Measurements from ENCODE around the gene GPR45.

Gene GPR45

DNA sequence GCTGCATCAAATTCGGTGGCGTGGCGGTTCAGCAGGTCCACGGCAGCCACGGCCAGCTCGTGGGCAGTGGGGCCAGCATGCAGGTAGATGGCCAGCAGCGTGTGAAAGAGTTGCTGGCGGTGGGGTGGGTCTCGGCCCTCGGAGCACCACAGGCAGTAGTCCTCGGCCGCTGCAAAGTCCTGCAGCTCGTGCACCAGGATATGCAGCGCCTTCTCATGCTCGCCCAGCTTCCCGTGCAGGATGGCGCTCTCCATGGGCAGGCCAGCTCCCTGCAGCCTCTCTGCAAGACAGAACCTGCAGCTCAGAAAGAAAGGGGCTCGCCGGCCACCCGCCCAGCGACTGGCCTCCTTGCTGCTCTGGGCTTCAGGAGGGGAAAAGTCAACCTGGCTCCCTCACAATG lies 27.9 kb downstream of the GPR45 start:
- H3K4me3 ChIP-seq (ENCODE audit: low read length), result no peak overlapping the region
- TF ChIP-seq ZNF274 (IDR thresholded peaks at IDR 0.05; ENCODE audit: low read depth, low read length), result no peak

DNA sequence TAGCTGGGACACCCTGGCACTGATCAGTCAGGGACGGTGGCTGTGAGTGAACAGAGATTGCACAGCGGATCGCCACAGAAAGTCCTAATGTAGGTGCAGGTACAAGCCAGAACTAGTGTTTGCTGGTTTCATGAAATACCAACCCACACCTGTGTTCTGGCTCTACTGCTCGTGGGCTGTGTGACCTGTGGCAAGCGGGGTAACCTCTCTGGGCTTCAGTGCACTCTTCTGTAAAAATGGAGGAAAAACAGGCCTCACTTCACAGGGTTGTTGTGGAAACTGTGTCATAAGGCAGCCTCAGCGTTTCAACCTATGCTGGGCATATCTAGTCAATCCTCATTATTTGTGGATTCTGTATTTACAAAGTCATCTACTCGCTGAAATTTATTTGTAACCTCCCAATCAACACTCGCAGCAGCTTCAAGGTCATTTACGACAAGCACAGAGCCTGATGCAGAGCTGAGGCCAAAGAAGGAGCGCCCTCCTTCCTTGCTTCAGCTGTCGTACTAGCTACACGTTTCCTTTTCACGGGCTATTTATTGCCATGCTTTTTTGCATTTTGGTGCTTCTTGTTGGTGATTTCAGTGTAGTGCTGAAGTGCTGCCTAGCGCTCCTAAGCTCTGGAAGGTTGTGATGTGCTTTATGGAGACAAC lies 30.0 kb downstream of the GPR45 start:
- no peak overlapping the region for H3K4me3 ChIP-seq (ENCODE audit: low read length)
- no peak for TF ChIP-seq ZNF274 (IDR thresholded peaks at IDR 0.05; ENCODE audit: low read depth, low read length)

- no peak for TF ChIP-seq ZNF274 (IDR thresholded peaks at IDR 0.05; ENCODE audit: low read depth, low read length)
- H3K4me3 ChIP-seq (ENCODE audit: low read length), result no peak overlapping the region
Measured at GRCh38 chr2:105272176-105272575, 30.6 kb downstream of the GPR45 start.

DNA sequence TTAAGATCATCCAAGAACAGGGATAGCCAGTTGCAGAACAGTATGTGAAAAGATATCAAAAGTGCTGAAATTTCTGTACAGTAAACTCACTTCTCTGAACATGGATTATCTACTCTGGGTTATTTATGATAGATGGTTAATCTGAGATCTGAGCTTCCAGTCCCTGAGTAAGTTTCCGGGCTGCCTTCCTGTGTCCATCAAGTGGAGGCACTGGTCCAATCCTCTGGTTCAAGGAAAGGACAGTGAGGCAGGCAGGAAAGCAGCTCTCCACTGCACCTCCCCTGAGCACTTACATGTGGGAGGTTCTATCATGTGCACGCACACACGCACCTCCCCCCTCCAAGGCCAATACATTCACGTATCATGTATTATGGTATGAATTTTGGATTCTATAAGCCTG lies 32.5 kb downstream of the GPR45 start:
- H3K4me3 ChIP-seq (ENCODE audit: low read length), result no peak overlapping the region
- no peak for TF ChIP-seq ZNF274 (IDR thresholded peaks at IDR 0.05; ENCODE audit: low read depth, low read length)

- TF ChIP-seq ZNF274 (IDR thresholded peaks at IDR 0.05; ENCODE audit: low read depth, low read length), result no peak
- H3K4me3 ChIP-seq (ENCODE audit: low read length), result no peak overlapping the region
Measured at GRCh38 chr2:105278654-105279053, 37.1 kb downstream of the GPR45 start.

- no peak for TF ChIP-seq ZNF274 (IDR thresholded peaks at IDR 0.05; ENCODE audit: low read depth, low read length)
Measured at GRCh38 chr2:105279126-105279525, 37.6 kb downstream of the GPR45 start.

DNA sequence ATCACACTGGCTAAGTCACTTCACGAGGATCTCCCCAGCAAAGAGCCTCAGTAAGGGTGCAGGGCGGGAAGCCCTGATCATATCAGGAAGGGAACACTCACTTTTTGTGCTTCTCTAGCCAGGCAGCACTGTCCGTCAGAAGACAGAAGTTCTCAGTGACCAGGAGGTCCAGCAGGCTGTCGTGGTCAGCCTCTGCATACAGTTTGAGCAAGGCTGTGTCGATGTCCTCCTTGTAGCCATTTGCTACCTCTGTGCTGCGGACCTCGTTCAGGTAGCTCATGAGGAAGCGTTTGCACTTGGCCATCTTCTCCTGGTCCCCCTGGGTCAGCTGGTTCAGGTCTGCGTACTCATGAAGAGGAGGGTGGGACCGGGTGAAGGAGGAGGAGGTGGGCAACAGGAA lies 38.7 kb downstream of the GPR45 start:
- H3K4me3 ChIP-seq (ENCODE audit: low read length), result no peak overlapping the region
- no peak for TF ChIP-seq ZNF274 (IDR thresholded peaks at IDR 0.05; ENCODE audit: low read depth, low read length)

More at GRCh38 chr2:105279126-105279525, 37.6 kb downstream of the GPR45 start:
- no peak overlapping the region for H3K4me3 ChIP-seq (ENCODE audit: low read length)

- TF ChIP-seq ZNF274 (IDR thresholded peaks at IDR 0.05; ENCODE audit: low read depth, low read length), result no peak
- H3K4me3 ChIP-seq (ENCODE audit: low read length), result no peak overlapping the region
Measured at GRCh38 chr2:105283532-105283931, 42.0 kb downstream of the GPR45 start.

DNA sequence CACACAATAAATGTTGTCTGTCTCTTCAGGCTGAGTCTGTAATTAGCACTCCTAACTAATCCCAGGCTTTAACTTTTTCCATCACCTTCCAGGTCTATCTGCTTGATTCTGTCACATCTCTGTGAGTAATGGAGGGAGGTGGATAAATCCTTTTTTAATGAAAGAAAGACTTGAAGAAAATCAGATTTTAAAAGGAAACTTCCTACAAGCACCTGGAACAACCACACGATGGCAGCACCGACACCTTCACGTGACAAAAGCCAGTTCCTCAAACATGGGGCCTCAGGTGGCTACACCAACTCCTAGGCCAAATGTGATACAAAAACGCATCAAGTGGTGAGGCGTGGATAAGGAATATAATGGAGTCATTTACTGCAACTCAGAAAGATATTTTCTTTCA lies 46.1 kb downstream of the GPR45 start:
- no peak for TF ChIP-seq ZNF274 (IDR thresholded peaks at IDR 0.05; ENCODE audit: low read depth, low read length)
- no peak overlapping the region for H3K4me3 ChIP-seq (ENCODE audit: low read length)

- no peak for TF ChIP-seq ZNF274 (IDR thresholded peaks at IDR 0.05; ENCODE audit: low read depth, low read length)
- no peak overlapping the region for H3K4me3 ChIP-seq (ENCODE audit: low read length)
Measured at GRCh38 chr2:105288133-105288532, 46.6 kb downstream of the GPR45 start.

DNA sequence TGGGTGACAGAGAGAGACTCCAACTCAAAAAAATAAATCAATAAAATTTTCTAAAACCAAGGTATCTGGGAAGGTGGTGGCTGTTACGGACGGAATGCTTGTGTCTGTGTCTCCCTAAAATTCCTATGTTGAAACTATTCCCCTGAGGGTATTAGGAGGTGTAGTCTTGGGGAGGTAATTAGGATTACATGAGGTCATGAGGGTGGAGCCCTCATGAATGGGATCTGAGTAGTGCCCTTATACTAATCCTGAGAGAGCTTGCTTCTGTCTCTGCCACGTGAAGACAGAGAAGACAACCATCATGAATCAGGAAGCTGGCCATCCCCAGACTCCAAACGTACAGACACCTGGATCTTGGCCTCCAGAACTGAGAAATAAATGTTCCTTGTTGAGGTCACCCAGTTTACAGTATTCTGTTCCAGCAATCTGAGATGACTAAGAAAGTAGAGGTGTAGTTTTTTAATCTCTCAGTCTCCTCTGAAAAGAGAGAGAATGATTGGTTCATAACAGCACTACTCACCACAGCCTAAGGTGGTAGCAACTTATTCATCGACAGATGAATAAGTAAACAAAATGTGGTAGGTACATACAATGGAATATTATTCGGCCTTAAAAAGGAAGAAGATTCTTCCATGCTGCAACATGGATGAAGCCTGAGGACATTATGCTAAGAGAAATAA lies 49.6 kb downstream of the GPR45 start:
- TF ChIP-seq ZNF274 (IDR thresholded peaks at IDR 0.05; ENCODE audit: low read depth, low read length), result no peak
- no peak overlapping the region for H3K4me3 ChIP-seq (ENCODE audit: low read length)

DNA sequence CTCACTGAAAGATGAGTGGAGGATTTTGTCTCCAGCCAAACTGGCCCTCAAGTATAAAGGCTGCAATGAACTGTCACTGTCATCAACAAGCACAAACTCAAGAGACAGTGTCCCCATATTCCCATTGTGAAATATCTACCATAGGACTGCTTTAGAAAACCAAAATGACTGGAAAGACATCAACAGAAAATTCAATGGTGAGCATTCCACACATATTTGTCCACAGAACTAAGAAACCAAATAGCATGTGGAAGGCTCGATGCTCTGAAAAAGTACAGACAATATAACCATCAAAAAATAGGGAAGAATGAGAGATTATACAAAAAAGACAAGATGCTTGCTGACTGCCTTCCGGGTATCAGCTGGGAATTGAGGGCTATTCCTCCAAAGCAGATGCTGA lies 50.4 kb downstream of the GPR45 start:
- TF ChIP-seq ZNF274 (IDR thresholded peaks at IDR 0.05; ENCODE audit: low read depth, low read length), result no peak
- H3K4me3 ChIP-seq (ENCODE audit: low read length), result no peak overlapping the region

Data from GM08714 (cell line).